OCI-LY7 (cell line): ENCODE results near the gene SLC2A5. TPM values are rescaled to one million over a fixed set of nuclear protein-coding genes. Genes with fewer than 3 reads are reported as not detected.

Experiments
- BruUV-seq: library from RNA; stranded (reverse); fragments of 400-500 nt; replicated peaks from 2 replicates; lab custom pipeline; 2021; lab: Mats Ljungman, UMichigan
- CTCF ChIA-PET: fragments of 300-600 bp; sonication (Branson Sonifier 250); formaldehyde crosslinking; loops from one replicate; lab custom pipeline; 2022; ENCODE audit warnings: antibody characterized with exemption; ENCODE audit not compliant: unreplicated experiment; lab: Charles Lee
- POLR2A ChIA-PET: fragments of 300-600 bp; sonication (Branson Sonifier 250); formaldehyde crosslinking; loops from one replicate; lab custom pipeline; 2022; ENCODE audit warnings: antibody characterized with exemption; lab: Charles Lee
- DNase-seq: peaks from one replicate; pipeline ENCODE4 v3.0.0-alpha.2; 2015; ENCODE audit warnings: low spot score
- H2AFZ ChIP-seq: fragments of 200-600 bp; sonication (generic), shearing (Covaris generic); 2 replicates; pipeline ENCODE4 v1.6.1; 2014; ENCODE audit warnings: mild to moderate bottlenecking, antibody characterized with exemption, low read length, moderate library complexity
- H3K27ac ChIP-seq: fragments of 200-600 bp; sonication (generic); 2 replicates; pipeline ENCODE4 v1.5.1; 2014; ENCODE audit warnings: mixed run types, low read depth, mild to moderate bottlenecking, moderate library complexity, low read length, inconsistent platforms; ENCODE audit not compliant: poor library complexity, severe bottlenecking
- H3K36me3 ChIP-seq: fragments of 200-600 bp; sonication (generic); 2 replicates; pipeline ENCODE4 v1.6.1; 2014; ENCODE audit warnings: mild to moderate bottlenecking, antibody characterized with exemption, low read length, moderate library complexity, mixed read lengths; ENCODE audit not compliant: insufficient read depth
- H3K4me1 ChIP-seq: fragments of 200-600 bp; sonication (generic); 2 replicates; pipeline ENCODE4 v1.5.1; 2014; ENCODE audit warnings: mild to moderate bottlenecking, low read length; ENCODE audit not compliant: insufficient read depth, poor library complexity, severe bottlenecking
- H3K4me2 ChIP-seq: fragments of 200-600 bp; sonication (generic); 2 replicates; pipeline ENCODE4 v1.6.1; 2014; ENCODE audit warnings: mild to moderate bottlenecking, low read length
- H3K4me3 ChIP-seq: fragments of 200-600 bp; sonication (generic); 2 replicates; pipeline ENCODE4 v1.5.1; 2014; ENCODE audit warnings: mild to moderate bottlenecking, low read depth, low read length; ENCODE audit not compliant: poor library complexity, severe bottlenecking
- H3K79me2 ChIP-seq: fragments of 200-600 bp; sonication (generic); 2 replicates; pipeline ENCODE4 v1.6.1; 2016; ENCODE audit warnings: low read depth, mild to moderate bottlenecking, low read length, moderate library complexity, mixed read lengths; ENCODE audit not compliant: insufficient read depth
- H3K9me2 ChIP-seq: fragments of 200-600 bp; sonication (generic); 2 replicates; pipeline ENCODE4 v1.6.1; 2016; ENCODE audit warnings: mild to moderate bottlenecking, low read length, mixed read lengths; ENCODE audit not compliant: insufficient read depth
- H3K9me3 ChIP-seq: fragments of 200-600 bp; sonication (generic); 2 replicates; pipeline ENCODE4 v1.6.1; 2014; ENCODE audit warnings: mild to moderate bottlenecking, mixed run types, low read length, mixed read lengths
- H4K20me1 ChIP-seq: fragments of 200-600 bp; sonication (generic); 2 replicates; pipeline ENCODE4 v1.6.1; 2014; ENCODE audit warnings: mild to moderate bottlenecking, antibody characterized with exemption, low read length, moderate library complexity, mixed read lengths; ENCODE audit not compliant: insufficient read depth
- CTCF ChIP-seq: fragments of 200-600 bp; sonication (generic); conservative IDR thresholded peaks from 2 replicates; pipeline ENCODE4 v1.5.1; 2014; ENCODE audit warnings: mild to moderate bottlenecking, antibody characterized with exemption, low read length, moderate library complexity, mixed read lengths
- EZH2phosphoT487 ChIP-seq: fragments of 200-600 bp; sonication (generic); IDR thresholded peaks from 2 replicates; pipeline ENCODE4 v1.6.1; 2018; ENCODE audit warnings: low read depth, borderline replicate concordance, mild to moderate bottlenecking, mixed run types, antibody characterized with exemption, low read length, moderate library complexity, mixed read lengths
- intact Hi-C: fragments of 100-400 bp; cut with micrococcal nuclease; formaldehyde crosslinking; loops from one replicate; pipeline ENCODE4 v1.10.0; 2022; ENCODE audit not compliant: unreplicated experiment
- total RNA-seq, 2 experiments: library from RNA; depleted of rRNA in 1 of 2; stranded (reverse); fragments of >200 nt in 1 of 2; shearing (Covaris generic) in 1 of 2; gene quantifications; 2 replicates each; pipeline ENCODE4 v1.2.3, GENCODE V29; 2014 to 2022

The SLC2A5 gene
- total RNA-seq, 2 experiments from 2014 or later, result 112 to 183 TPM

- no peaks in the 10 kb centered on the region; the same call in 1 of the 2 replicates for H3K79me2 ChIP-seq
- H3K4me1 ChIP-seq, result peaks cover 96% of the 10 kb centered on the region
- peak overlapping the region; percentile 57 for H3K4me3 ChIP-seq
- no peaks in the 10 kb centered on the region; the same call in 1 of the 2 replicates for H3K36me3 ChIP-seq
- H4K20me1 ChIP-seq, result no peaks in the 10 kb centered on the region
- BruUV-seq, result no TSS peak
- POLR2A ChIA-PET, result interaction anchor here (0.6 to 3.5 kb wide), 20 partner anchors 8 to 513 kb away, joined by 3 to 28 read pairs (median 4); no protein-coding TSS in a partner anchor
- CTCF ChIA-PET, result interaction anchor here (0.8 to 1.1 kb wide), 2 partner anchors 11 to 30 kb away, joined by 3 to 4 read pairs; no protein-coding TSS in a partner anchor
- DNase-seq, result peak; percentile 50
- intact Hi-C loops, result no loop called here
- peak overlapping the region; percentile 88 for H3K4me2 ChIP-seq
- no peaks in the 10 kb centered on the region for H3K9me2 ChIP-seq
- H2AFZ ChIP-seq, result peak overlapping the region; percentile 76; the same call in 1 of the 2 replicates
- H3K9me3 ChIP-seq, result 0 out of 2 replicates have a peak, but pooled peaks cover 6% of the 10 kb centered on the region
- TF ChIP-seq CTCF (no peak), EZH2phosphoT487 (no peak)
- peak overlapping the region; percentile 100 for H3K27ac ChIP-seq
Observed at GRCh38 chr1:9081473-9081872, 12.0 kb upstream of the SLC2A5 start.

GRCh38 chr1:9080705-9081291, 11.4 kb upstream of the SLC2A5 start:
- Histone ChIP-seq H3K4me2 (peak overlapping the region; percentile 88), H2AFZ (peak overlapping the region; percentile 17; the same call in 1 of the 2 replicates), H3K4me1 (peaks cover 100% of the 10 kb centered on the region), H3K4me3 (peak overlapping the region; percentile 57), H3K27ac (peak overlapping the region; percentile 100), H3K79me2 (no peaks in the 10 kb centered on the region; the same call in 1 of the 2 replicates), H3K9me2 (no peaks in the 10 kb centered on the region), H4K20me1 (no peaks in the 10 kb centered on the region), H3K36me3 (no peaks in the 10 kb centered on the region), H3K9me3 (0 out of 2 replicates have a peak, but pooled peaks cover under 1% of the 10 kb centered on the region)
- TF ChIP-seq CTCF (no peak), EZH2phosphoT487 (no peak)
- DNase-seq, result peak; percentile 61
- BruUV-seq, result TSS peak; percentile 96
- POLR2A ChIA-PET, result interaction anchor here (0.5 to 3.5 kb wide), 22 partner anchors 11 to 635 kb away, joined by 3 to 28 read pairs (median 4); no protein-coding TSS in a partner anchor
- CTCF ChIA-PET, result interaction anchor here (1.1 kb wide), 1 partner anchor 11 kb away, joined by 3 read pairs; no protein-coding TSS in a partner anchor
- intact Hi-C loops, result loop anchor here (1.0 kb wide), 1 partner anchor 11 kb away; the partner anchor contains the start of gene SLC2A5
